Upper lobe of left lung (tissue), 4 donors: Measurements from ENCODE around the gene HOXA7.

ENCODE experiments used
- CTCF ChIP-seq, 6 experiments: fragments of 450-650 bp in 4 of 6; fragments of 200-600 bp in 2 of 6; sonication (generic) in 2 of 6; IDR thresholded peaks; one replicate each; pipeline ENCODE4 v1.5.1; 2016 to 2019; ENCODE audit warnings: antibody characterized with exemption in 6 of 6
- POLR2A ChIP-seq, 4 donors: fragments of 450-650 bp; IDR thresholded peaks; one replicate each; pipeline ENCODE4 v1.5.1; 2016 to 2017; ENCODE audit warnings: antibody characterized with exemption in 4 of 4, mild to moderate bottlenecking in 2 of 4

DNA sequence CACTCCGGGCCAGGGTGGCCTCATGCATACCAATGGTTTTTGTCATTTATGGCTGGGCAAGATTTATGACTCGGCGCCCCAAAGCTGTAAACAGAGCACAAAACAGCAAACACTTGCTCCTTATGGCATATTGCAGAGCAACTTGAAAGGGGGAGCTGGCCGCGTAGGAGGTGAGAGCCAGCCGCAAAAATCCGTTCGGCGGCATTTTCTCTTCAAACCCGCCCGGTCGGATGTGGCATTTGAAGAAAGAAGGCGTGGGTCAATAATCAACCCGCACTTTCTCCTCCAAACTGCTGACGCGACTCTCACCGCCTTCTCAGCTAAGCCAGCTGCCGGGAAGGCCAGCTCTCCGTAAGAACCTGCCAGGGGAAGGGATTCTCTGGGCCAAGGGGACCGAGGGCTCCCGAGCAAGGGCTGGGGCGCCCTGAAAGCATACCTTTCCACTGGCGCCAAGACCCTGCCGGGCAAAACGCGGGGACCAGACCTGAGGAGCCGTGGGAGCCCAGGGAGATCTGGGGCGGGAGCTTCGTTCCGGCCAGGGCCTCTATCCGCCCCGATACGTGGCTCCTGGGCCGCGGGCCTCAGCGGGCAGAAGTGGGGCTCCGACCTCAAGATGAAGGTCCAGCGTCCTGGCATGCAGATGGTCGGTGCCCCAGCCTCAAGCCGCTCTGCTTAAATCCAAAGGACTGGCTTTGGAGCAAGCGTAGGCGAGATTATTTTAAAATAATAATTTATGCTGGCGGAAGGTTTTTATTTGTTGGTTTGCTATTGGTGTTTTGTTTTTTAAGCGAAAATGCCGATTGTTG is 41.1 kb downstream of the HOXA7 start:
- TF ChIP-seq CTCF (IDR thresholded peaks at IDR 0.05) (no peak), POLR2A (IDR thresholded peaks at IDR 0.05) (no peak)
